LHCN-M2 (cell line): Measurements from ENCODE around the gene SYNM. TPM values are rescaled to one million over a fixed set of nuclear protein-coding genes. Genes with fewer than 3 reads are reported as not detected.
"Not testable (repeated sequence)": the region's sequence is repeated elsewhere in the genome, so short reads cannot be mapped to it uniquely, and the experiment has no call there.

ENCODE experiments used
- DNase-seq: peaks from one replicate; pipeline ENCODE4 v3.0.0-alpha.2; 2012; ENCODE audit warnings: low read depth
- polyA plus RNA-seq: library from polyadenylated mRNA; unstranded; fragments of >200 nt; gene quantifications from one replicate; pipeline ENCODE4 v1.2.1, GENCODE V29; 2012; ENCODE audit warnings: missing spikeins
- total RNA-seq: library from RNA; depleted of rRNA; stranded (reverse); fragments of >200 nt; gene quantifications from 2 replicates; pipeline ENCODE4 v1.2.3, GENCODE V29; 2014; rRNA removed

Gene SYNM, protein sequence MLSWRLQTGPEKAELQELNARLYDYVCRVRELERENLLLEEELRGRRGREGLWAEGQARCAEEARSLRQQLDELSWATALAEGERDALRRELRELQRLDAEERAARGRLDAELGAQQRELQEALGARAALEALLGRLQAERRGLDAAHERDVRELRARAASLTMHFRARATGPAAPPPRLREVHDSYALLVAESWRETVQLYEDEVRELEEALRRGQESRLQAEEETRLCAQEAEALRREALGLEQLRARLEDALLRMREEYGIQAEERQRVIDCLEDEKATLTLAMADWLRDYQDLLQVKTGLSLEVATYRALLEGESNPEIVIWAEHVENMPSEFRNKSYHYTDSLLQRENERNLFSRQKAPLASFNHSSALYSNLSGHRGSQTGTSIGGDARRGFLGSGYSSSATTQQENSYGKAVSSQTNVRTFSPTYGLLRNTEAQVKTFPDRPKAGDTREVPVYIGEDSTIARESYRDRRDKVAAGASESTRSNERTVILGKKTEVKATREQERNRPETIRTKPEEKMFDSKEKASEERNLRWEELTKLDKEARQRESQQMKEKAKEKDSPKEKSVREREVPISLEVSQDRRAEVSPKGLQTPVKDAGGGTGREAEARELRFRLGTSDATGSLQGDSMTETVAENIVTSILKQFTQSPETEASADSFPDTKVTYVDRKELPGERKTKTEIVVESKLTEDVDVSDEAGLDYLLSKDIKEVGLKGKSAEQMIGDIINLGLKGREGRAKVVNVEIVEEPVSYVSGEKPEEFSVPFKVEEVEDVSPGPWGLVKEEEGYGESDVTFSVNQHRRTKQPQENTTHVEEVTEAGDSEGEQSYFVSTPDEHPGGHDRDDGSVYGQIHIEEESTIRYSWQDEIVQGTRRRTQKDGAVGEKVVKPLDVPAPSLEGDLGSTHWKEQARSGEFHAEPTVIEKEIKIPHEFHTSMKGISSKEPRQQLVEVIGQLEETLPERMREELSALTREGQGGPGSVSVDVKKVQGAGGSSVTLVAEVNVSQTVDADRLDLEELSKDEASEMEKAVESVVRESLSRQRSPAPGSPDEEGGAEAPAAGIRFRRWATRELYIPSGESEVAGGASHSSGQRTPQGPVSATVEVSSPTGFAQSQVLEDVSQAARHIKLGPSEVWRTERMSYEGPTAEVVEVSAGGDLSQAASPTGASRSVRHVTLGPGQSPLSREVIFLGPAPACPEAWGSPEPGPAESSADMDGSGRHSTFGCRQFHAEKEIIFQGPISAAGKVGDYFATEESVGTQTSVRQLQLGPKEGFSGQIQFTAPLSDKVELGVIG (N-terminal part only)
- total RNA-seq, result 5.2 and 5.6 TPM in 2 replicates
- polyA plus RNA-seq, result 5.2 TPM

DNA sequence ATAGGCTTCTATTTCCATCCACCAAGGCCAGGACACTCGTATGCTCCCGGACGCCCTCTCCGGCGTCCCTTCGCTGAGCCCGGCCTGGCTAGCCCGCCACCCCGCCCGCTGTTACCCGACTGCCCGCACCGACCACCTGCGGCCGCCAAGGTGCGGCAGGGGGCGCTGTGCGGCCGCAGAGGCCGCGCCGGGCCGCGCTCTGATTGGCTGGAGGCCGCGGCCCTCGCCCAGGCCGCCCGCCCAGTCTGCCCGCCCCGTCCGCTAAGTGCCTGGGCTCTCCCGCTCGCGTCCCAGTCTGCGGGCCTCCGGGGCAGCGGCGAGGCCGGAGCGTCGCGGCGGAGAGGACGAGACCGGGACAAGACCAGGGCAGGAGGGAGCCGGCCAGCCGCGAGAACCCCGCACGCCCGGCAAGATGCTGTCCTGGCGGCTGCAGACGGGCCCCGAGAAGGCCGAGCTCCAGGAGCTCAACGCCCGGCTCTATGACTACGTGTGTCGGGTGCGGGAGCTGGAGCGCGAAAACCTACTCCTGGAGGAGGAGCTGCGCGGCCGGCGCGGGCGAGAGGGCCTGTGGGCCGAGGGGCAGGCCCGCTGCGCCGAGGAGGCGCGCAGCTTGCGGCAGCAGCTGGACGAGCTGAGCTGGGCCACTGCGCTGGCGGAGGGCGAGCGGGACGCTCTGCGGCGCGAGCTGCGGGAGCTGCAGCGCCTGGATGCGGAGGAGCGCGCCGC lies at the start of gene SYNM:
SYNM (plus strand) TSS at position 293 of the 726 bp plus-strand sequence; CDS start at position 413, 120 bp downstream.
- DNase-seq, result peak; percentile 55

DNA sequence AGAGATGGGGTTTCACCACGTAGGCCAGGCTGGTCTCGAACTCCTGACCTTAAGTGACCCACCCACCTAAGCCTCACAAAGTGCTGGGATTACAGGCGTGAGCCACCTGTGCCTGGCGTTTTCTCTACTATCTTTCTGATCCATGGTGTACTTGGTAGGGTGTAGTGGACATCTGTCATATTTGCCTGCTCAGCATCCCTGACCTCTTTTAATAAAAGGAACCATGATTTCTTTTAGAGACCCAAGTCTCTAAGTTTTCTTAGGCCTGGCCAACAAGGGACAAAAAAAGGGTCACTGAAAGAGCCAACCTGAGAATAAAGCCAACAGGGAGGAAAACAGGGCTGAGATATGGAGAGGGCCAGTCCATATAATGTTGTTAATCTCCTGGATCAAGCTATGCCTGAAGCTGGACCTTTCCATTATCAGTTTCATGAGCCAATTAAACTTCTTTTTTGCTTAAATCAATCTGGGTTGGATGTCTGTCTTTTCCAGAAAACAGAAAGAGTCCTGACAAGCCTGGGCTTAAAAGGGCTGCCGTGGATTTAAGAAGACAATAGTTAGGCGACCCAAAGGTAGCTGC lies 49.2 kb upstream of the SYNM start:
- no peak for DNase-seq

DNA sequence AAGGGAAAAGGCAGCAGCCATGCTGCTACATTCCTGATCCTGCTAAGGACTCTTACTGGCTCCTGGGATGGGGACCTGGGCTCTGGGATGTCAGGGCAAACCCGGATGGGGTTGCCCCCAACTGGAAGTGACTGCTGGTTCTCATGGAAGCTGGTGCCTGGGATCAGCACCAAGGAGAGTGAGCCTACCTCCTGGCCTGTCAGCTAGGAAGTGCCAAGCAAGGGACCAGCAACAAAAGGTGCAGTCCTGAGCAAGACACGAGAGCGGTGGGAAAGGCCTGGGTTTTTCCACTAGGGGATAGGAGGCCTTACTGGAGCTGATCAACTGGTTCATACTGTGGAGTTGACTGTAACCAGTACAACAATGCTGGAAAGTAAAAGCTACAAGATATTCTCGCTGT lies 47.9 kb upstream of the SYNM start:
- DNase-seq, result no peak

DNA sequence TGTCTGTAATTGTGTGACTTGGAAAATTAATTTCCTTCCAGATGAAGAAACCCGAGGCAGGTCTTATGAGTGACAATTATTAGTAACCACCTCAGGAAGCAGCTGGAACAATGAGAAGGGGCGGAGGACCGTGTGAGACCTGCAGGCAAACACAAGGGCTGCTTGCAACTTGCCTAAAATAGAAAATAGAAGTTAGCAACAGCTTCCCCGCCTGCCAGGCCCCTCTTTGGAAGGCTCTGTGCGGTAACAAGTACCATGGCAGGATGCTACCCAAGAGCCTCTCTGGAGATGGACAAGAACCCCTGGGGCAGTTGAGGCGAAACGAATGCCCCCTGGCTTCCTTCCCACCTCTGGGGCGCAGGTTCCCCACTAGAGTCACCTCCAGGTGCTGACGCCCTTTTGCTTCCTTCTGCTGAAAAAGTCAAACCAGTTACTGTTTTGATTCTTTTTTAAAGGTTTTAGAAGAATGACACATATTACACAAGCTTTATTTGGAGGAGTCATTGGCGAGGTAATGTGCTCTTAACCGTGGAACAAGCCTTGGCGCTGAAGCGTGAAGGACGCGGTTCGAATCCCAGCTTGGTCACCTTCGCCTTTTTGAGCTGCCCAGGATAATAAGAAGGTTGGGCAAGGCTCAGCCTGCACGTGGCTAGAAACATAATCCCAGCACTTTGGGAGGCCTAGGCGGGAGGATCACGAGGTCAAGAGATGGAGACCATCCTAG lies 47.0 kb upstream of the SYNM start:
- no peak for DNase-seq

DNA sequence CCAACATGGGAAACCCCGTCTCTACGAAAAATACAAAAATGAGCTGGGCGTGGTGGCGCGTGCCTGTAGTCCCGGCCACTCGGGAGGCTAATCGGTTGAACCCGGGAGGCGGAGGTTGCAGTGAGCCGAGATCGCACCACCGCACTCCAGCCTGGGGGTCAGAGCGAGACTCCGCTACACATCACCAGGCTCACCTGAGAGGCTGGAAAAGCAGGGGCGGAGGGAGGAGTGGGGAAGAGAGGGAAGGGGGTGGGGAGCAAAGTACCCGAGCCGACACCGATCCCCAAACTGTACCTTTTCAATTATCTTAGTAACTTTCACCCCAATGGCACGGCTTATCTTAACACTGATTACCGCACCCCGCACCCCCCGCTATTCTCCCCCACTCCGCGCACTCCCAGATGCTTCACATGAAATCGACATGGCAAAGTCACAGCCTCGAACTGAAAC lies 46.4 kb upstream of the SYNM start:
- DNase-seq, result peak; percentile 2

DNA sequence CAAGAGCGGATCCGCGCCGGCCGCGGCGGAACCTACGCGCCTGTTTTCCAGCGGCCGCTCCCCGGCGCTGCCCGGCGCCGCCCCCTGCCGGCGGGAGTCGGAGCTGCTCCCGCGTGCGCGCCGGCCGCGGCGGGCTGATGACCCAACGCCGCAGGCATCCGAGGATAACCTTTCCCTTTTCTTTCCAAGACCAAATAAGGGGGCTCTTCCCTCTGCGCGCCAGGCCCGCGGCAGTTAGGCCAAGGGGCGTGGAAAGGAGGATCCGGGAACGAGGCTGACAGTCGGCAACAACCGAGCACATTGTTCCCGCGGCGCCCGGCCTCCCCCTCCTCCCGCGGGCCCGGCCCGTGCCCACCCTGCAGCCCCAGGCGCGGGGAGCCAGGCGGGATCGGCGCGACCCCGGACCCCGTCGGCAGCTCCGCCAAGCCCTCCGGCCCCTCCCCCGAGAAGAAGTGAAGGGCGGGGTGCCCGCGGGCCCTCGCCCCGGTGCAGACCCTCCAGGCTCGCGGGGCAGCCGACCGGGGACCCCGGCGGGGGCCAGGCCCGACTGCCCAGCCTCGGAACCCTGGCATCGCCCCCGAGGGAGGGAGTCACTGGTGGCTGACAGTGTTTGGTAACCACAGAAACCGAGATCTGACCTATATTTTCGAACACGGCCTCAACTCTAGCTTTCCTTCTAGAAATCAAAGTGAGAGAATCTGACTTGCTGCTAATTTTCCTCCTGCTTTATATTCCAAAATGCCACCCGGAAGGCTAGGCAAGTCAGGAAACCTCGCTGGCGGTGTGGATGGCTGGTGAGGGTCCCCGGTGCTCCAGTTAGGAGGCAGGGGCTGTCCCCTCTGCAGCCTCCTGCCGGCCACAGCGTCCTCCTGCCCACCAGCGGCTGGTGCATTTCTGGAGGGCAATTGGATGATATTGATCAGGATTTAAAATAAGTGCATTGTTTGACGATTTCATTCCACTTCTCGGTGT lies 45.6 kb upstream of the SYNM start:
- DNase-seq, result peak; percentile 88

DNA sequence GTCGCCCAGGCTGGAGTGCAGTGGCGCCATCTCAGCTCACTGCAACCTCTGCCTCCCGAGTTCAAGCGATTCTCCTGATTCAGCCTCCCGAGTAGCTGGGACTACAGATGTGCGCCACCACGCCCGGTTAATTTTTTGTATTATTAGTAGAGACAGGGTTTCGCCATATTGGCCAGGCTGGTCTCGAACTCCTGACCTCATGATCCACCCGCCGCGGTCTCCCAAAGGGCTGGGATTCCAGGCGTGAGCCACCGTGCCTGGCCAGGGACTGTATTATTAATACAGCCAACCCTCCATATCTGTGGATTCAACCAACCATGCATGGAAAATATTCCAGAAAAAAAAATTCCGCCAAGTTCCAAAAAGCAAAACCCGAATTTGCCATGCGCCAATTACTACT lies 44.7 kb upstream of the SYNM start:
- DNase-seq, result not testable (repeated sequence)

DNA sequence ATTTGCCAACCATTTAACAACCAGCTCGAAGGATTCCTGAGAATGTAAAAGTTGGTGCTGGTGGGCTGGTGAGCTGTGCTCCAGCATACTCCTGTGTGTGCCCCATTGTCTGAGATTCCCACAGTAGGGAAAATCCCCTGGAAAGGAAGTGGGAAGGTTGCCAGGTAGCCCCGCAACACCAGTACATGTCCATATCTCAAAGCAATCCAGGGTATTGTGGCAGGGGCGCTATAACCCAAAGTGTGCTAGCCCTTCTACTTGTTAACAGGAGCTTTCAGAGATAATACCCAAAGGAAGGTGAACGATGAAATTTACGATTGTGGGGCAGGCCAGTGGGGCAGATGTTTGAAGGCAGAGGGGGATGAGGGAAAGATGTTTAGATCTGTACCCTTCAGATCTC lies 42.7 kb upstream of the SYNM start:
- DNase-seq, result no peak

DNA sequence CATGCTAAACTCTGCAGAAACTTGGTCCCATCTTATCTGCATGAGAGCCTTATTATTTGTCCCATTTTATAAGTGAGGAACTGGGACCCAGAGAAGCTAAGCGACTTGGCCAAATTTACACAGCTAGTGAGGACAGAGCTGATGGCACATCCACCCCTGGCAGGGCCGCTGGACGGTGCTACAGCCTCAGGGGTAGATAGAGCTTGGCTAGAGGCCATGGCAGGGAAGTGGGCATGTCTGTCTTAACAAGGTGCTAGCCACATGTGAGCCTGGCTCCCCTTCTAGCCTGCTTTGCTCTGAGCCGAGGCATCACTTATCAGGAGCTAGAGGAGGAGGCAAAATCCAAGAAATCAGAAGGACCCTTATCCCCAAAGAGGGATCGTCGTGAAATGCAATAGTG lies 36.7 kb upstream of the SYNM start:
- no peak for DNase-seq

DNA sequence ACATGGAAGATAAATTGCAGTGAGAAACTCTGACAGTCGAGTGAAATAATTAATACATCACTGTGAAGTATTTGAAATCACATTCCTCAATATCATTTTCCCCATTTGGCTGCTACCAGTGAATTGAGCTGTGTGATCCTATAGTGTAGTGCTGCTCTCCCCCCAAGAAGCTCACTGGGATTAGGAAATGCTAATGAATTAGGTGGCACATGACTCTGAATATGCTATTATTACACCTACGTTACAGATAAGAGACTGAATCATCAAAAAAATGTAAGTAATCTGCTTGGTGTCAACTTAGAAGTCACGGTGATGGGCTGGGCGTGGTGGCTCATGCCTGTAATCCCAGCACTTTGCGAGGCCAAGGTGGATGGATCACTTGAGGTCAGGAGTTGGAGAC lies 34.7 kb upstream of the SYNM start:
- DNase-seq, result no peak

DNA sequence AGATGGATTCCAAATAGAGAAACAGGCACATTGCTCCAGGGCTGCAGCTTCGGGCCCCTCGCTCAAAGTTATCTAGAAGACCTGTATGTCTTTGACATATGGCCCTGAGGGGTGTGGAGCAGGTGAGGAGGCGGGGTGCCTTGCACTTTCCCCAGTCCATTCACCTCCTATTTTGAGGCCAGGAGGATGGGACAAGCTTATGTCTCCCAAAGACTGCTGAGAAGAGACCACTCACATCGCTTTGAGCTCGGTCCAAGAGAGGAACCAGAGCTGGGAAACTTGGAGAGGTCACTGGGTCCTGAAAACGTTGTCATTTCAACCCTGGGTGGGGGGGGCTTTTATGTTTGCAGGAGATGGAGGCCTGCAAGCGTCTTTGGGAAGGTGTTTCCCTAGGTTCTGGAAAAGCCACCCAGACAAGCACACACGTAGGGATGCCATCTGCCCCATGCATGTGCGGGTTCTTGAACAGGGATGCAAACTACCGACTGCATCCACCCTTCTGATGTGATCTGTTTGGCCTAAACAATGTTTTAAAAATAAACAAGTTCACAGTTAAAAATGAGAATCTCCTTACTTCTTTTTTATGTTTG lies 33.7 kb upstream of the SYNM start:
- DNase-seq, result no peak

DNA sequence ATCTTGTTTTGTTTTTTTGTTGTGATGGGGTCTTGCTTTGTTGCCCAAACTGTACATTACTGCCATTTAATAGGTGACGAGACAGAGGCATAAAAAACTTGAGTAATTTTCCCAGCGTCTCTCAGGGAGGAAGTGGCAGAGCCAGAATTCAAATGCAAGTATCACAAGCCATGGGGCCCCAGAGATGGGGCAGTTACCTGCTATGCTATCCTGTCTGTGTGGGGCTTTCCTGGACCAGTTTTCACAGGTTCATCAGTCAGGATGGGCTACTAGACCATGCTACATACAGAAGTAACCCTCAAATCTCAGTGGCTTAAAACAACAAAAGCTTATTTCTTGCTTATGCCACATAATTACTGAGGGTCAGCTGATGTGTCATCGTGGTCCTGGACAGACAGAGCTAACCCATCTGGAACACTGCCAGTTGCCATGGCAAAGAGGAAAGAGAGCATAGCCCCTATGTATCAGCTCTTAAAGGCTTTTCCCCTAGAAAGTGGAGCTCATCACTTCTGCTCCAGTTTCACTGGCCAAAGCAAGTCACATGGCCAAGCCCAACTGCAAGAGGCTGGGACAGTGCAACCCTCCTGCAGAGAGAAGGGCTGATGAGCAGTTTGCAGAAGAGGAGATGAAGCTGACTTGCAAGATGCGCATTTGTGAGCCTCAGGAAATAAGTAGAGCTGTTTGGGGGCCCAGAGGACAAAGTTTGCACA lies 31.7 kb upstream of the SYNM start:
- peak; percentile 18 for DNase-seq

DNA sequence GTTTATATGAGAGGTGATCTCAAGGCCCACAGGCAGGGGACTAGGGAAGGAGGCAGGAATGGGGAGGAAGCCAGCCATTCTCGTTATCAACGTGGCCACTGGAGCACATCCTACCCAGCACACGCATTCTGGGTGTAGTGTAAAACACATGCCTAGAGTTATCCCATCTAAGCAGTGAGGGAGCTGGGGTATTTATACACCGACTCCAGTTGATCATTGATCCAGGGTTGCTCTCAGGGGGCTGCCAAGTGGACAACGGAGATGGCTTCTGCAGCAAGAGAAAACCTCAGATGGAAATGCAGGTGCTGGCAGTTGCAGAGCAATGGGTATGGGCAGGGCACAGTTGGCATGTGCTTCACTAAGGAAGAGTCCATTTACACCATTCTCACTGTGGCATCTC lies 30.4 kb upstream of the SYNM start:
- DNase-seq, result no peak

DNA sequence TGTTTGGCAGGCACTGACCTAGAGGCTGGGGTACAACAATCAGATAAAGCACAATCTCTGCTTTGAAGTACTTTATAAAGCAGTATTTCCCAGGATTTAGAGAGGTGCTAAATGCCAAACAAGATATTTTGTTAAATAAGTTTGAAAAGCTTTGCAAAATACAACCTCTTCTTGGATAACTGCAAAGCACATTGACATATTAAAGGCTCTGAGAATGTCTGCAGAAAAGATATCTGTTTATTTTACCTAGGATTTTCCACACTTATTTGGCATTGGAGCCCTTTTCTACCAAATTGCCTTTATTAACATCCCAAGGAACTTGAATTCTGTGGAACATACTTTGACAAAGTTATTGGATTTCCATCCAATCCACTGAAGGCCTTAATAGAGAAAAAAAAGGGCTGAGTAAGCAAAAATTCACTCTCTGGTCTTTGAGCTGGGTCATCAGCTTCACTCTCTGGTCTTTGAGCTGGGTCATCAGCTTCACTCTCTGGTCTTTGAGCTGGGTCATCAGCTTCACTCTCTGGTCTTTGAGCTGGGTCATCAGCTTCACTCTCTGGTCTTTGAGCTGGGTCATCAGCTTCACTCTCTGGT lies 29.7 kb upstream of the SYNM start:
- DNase-seq, result not testable (repeated sequence)

DNA sequence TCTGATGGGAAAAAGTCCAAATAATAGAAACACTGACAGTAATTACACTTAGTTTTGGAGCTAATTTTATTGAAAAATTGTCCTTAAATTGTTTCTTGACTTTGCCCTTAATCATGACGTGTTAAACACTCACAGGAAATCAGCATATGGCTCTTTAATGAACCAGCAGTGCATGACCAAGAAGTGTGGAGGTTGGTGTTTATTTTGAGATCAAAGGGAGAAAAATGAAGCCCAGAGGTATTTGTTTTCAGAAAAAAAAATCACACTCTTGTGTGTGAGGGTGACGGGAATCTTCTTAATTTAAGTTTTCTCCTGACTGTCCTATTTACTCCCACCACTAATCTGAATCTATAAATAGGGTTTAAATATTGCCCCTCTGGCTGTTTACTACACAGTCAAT lies 28.8 kb upstream of the SYNM start:
- DNase-seq, result no peak

DNA sequence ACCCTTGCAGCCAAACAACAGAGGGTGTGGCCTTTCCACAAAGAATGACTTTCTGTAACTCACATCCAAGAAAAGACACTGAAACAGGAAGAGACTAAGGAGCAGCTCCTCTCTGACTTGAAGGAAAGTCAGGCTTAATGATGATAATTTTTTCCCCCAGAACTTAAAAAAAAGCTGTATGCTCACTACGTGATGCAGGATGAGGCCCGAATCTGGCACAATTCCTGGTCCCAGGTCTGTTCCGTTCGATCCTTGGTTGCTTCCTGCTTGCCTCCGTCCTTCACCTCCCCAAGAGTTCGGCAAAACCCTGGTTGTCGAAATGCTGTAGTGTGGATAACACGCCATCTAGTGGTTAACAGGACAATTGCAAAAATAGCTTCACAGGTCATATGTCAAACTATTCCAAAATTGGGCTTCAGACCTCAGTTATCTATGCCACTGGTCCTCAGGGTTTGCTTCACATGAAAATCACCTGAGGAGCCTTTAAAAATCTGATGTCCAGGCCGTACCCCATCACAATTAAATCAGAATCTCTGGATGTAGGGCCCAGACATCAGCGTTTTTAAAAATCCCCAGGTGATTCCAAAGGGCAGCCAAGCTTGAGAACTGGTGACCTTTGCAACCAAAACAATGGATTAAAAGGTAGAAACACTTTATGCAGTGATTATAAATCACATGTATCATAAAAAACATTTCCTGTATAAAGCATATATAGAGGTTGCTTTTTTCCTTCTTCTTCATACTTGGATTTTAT lies 28.1 kb upstream of the SYNM start:
- DNase-seq, result peak; percentile 80
